CD4-positive, alpha-beta memory T cell (primary cell): ENCODE data around the gene PAX3. TPM values are rescaled to one million over a fixed set of nuclear protein-coding genes. Genes with fewer than 3 reads are reported as not detected.
A peak's percentile ranks its signal among the peaks of the same experiment; 100 is the strongest.

Experiments used
- CTCF ChIA-PET: fragments of 350-600 bp; sonication (Branson Sonifier 250); formaldehyde crosslinking; loops from one replicate; lab custom pipeline; 2021; ENCODE audit warnings: inconsistent platforms; ENCODE audit not compliant: partially characterized antibody; lab: Charles Lee
- POLR2A ChIA-PET: fragments of 350-600 bp; sonication (Branson Sonifier 250); formaldehyde crosslinking; loops from one replicate; lab custom pipeline; 2021; ENCODE audit not compliant: partially characterized antibody; lab: Charles Lee
- DNase-seq, 5 donors: peaks; one replicate each; pipeline versions ENCODE4 v3.0.0 to v3.0.0-alpha.2; 2020 to 2022; ENCODE audit warnings: mixed read lengths in 1 of 5
- H3K27ac ChIP-seq: one replicate; pipeline ENCODE4 v1.7.0; 2013; ENCODE audit warnings: low read depth, low read length
- H3K27me3 ChIP-seq: 2 replicates; pipeline ENCODE4 v1.7.0; 2013; ENCODE audit warnings: mild to moderate bottlenecking, low read length, moderate library complexity; ENCODE audit not compliant: insufficient read depth
- H3K36me3 ChIP-seq: 2 replicates; pipeline ENCODE4 v1.7.0; 2013; ENCODE audit warnings: mild to moderate bottlenecking, low read length, moderate library complexity; ENCODE audit not compliant: insufficient read depth
- H3K4me1 ChIP-seq: 2 replicates; pipeline ENCODE4 v1.7.0; 2013; ENCODE audit warnings: mild to moderate bottlenecking, low read length, moderate library complexity; ENCODE audit not compliant: insufficient read depth
- H3K4me3 ChIP-seq, 2 donors: one replicate each; pipeline ENCODE4 v1.7.0; 2013; ENCODE audit warnings: low read length in 2 of 2, mild to moderate bottlenecking in 1 of 2
- H3K9me3 ChIP-seq, 2 donors: one replicate each; pipeline ENCODE4 v1.7.0; 2013; ENCODE audit warnings: low read length in 2 of 2, control low read depth in 1 of 2; ENCODE audit not compliant: control insufficient read depth in 1 of 2
- H3K27ac Mint-ChIP-seq, 7 donors: one replicate each; pipeline ENCODE4 v1.8.0; 2020 to 2021; ENCODE audit warnings: mixed read lengths in 7 of 7, mild to moderate bottlenecking in 6 of 7, inconsistent platforms in 3 of 7, moderate library complexity in 3 of 7
- H3K27me3 Mint-ChIP-seq, 2 donors: one replicate each; pipeline ENCODE4 v1.8.0; 2020 to 2021; ENCODE audit warnings: mixed read lengths in 2 of 2
- H3K36me3 Mint-ChIP-seq, 2 donors: one replicate each; pipeline ENCODE4 v1.8.0; 2020 to 2021; ENCODE audit warnings: mixed read lengths in 2 of 2, inconsistent platforms in 1 of 2, mild to moderate bottlenecking in 1 of 2
- H3K4me1 Mint-ChIP-seq, 4 donors: one replicate each; pipeline ENCODE4 v1.8.0; 2020 to 2021; ENCODE audit warnings: mixed read lengths in 4 of 4, mild to moderate bottlenecking in 1 of 4
- H3K4me3 Mint-ChIP-seq, 8 donors: one replicate each; pipeline ENCODE4 v1.8.0; 2020 to 2021; ENCODE audit warnings: mixed read lengths in 8 of 8, mild to moderate bottlenecking in 7 of 8, moderate library complexity in 6 of 8, inconsistent platforms in 3 of 8
- H3K9me3 Mint-ChIP-seq, 8 donors: one replicate each; pipeline ENCODE4 v1.8.0; 2020 to 2021; ENCODE audit warnings: mixed read lengths in 8 of 8, mild to moderate bottlenecking in 5 of 8, inconsistent platforms in 3 of 8, moderate library complexity in 1 of 8
- intact Hi-C: fragments of 100-400 bp; cut with micrococcal nuclease; formaldehyde crosslinking; loops from one replicate; pipeline ENCODE4 v1.15.1; 2023
- polyA plus RNA-seq, 2 donors: library from polyadenylated mRNA; unstranded; fragments of 300-500 nt; fragmentation: Illumina TruSeq; gene quantifications; one replicate each; pipeline ENCODE4 v1.2.3, GENCODE V29; 2021
- total RNA-seq, 2 experiments: library from RNA; stranded (reverse); gene quantifications; one replicate each; pipeline ENCODE4 v1.2.3, GENCODE V29; 2021

Gene PAX3
- total and polyA plus RNA-seq, 4 experiments from 2014 or later: not detected

DNA sequence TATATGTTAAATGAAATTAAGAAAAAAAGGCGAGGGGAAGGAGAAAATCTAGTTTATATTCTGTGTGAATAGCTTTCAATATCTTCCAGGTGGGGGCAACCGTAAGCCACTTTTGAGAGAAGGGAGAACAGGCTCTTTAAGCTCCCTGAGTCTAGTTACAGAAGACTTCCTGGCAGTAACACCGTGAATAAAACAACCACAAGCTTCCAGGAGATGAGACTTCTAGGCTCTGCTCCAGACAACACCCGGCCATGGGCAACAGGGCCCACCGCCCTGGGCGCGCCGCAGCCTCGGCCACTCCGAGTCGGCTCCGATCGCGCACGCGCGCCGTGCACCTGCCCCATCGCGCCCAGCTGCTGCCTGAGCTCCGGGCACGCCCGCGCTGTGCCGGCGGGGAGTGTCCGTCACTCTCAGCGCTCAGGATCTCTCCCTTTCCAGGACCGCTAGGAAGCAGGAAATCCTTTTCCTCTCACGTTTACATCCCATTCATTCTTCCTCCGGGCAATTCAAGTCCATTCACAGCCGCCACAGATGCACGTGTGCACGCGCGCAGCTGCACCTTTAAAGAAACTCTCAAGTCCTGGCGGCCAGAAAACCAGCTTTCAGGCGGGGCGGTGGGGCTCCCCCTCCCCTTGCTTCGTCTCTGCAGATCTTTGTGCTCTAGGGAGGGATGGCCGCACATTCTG is 19.4 kb upstream of the PAX3 start:
- Histone ChIP-seq H3K36me3 (no peaks in the 10 kb centered on the region), H3K4me3 (peak overlapping the region; percentile 23 to 56), H3K4me1 (peaks cover 4% of the 10 kb centered on the region), H3K27ac (no peak overlapping the region), H3K9me3 (no peaks in the 10 kb centered on the region), H3K27me3 (peaks cover 16% of the 10 kb centered on the region)
- no peak overlapping the region for H3K27ac Mint-ChIP-seq
- peak; percentile 46 to 61 (median 51) for DNase-seq
- H3K4me1 Mint-ChIP-seq: peaks cover 2 to 19% (median 8%) of the 10 kb centered on the region in 4 donors
- no peaks in the 10 kb centered on the region for H3K36me3 Mint-ChIP-seq
- POLR2A ChIA-PET: interaction anchor here (1.0 kb wide), 1 partner anchor 296 kb away, joined by 3 read pairs; no protein-coding TSS in a partner anchor
- H3K27me3 Mint-ChIP-seq: peaks cover 38 to 48% of the 10 kb centered on the region in 2 donors
- CTCF ChIA-PET: interaction anchor here (0.8 to 3.0 kb wide), 12 partner anchors 165 to 585 kb away, joined by 3 to 43 read pairs (median 4); no protein-coding TSS in a partner anchor
- intact Hi-C loops: loop anchor here (1.0 to 2.0 kb wide), 3 partner anchors 107 to 295 kb away; partner anchors contain the start of gene SGPP2
- H3K4me3 Mint-ChIP-seq: peak overlapping the region; percentile 76 to 91 (median 86)
- no peaks in the 10 kb centered on the region for H3K9me3 Mint-ChIP-seq

- ChIA-PET CTCF (no interaction called here), POLR2A (no interaction called here)
- Mint-ChIP-seq H3K36me3 (no peaks in the 10 kb centered on the region), H3K27ac (peak overlapping the region in 1 of 7 donors; percentile 12), H3K9me3 (peaks cover 0 to 17% (median 4%) of the 10 kb centered on the region in 8 donors), H3K4me1 (peaks cover 2 to 14% (median 6%) of the 10 kb centered on the region in 4 donors), H3K27me3 (peaks cover 42 to 46% of the 10 kb centered on the region in 2 donors), H3K4me3 (no peak overlapping the region)
- Histone ChIP-seq H3K36me3 (no peaks in the 10 kb centered on the region), H3K27me3 (peaks cover 40% of the 10 kb centered on the region), H3K4me3 (no peak overlapping the region), H3K9me3 (no peaks in the 10 kb centered on the region), H3K27ac (no peak overlapping the region), H3K4me1 (peaks cover 16% of the 10 kb centered on the region)
- DNase-seq: no peak
- intact Hi-C loops: no loop called here
These were observed 16.8 kb upstream of the PAX3 start for GRCh38 chr2:222315443-222316121.

DNA sequence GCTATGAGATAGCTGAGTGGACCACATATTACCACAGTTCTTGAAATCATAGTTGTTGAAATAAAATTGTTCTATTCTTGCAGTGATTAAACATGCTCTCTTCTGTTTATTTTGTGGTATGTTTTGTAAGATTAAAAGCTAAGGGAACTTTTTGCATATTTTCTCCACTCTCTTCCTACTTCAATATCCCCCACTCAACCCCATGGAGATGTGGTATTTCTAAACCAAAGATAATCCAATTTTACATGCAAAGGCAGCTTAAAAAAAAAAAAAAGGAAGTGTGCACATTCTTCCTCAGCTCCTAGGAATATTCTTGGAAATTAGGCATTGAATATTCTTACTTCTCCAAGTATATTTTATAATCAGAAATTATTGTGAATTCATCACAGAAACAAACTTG is 15.0 kb upstream of the PAX3 start:
- no peaks in the 10 kb centered on the region for H3K36me3 ChIP-seq
- H3K36me3 Mint-ChIP-seq: no peaks in the 10 kb centered on the region
- peaks cover 0 to 26% (median 4%) of the 10 kb centered on the region in 8 donors for H3K9me3 Mint-ChIP-seq
- DNase-seq: no peak
- ChIA-PET CTCF (interaction anchor here (0.7 to 1.4 kb wide), 2 partner anchors 43 to 248 kb away, joined by 3 to 5 read pairs; no protein-coding TSS in a partner anchor), POLR2A (no interaction called here)
- intact Hi-C loops: no loop called here
- peaks cover 0 to 12% (median 5%) of the 10 kb centered on the region in 4 donors for H3K4me1 Mint-ChIP-seq
- no peak overlapping the region for H3K4me3 Mint-ChIP-seq
- H3K27ac ChIP-seq: no peak overlapping the region
- peak overlapping the region in 1 of 7 donors; percentile 69 for H3K27ac Mint-ChIP-seq
- H3K27me3 Mint-ChIP-seq: peaks cover 57 to 63% of the 10 kb centered on the region in 2 donors
- H3K27me3 ChIP-seq: peaks cover 56% of the 10 kb centered on the region
- no peak overlapping the region for H3K4me3 ChIP-seq
- peaks cover 16% of the 10 kb centered on the region for H3K4me1 ChIP-seq
- no peaks in the 10 kb centered on the region for H3K9me3 ChIP-seq

GRCh38 chr2:222311978-222312738 is 13.4 kb upstream of the PAX3 start:
- peaks cover 68% of the 10 kb centered on the region for H3K27me3 ChIP-seq
- CTCF ChIA-PET: no interaction called here

DNA sequence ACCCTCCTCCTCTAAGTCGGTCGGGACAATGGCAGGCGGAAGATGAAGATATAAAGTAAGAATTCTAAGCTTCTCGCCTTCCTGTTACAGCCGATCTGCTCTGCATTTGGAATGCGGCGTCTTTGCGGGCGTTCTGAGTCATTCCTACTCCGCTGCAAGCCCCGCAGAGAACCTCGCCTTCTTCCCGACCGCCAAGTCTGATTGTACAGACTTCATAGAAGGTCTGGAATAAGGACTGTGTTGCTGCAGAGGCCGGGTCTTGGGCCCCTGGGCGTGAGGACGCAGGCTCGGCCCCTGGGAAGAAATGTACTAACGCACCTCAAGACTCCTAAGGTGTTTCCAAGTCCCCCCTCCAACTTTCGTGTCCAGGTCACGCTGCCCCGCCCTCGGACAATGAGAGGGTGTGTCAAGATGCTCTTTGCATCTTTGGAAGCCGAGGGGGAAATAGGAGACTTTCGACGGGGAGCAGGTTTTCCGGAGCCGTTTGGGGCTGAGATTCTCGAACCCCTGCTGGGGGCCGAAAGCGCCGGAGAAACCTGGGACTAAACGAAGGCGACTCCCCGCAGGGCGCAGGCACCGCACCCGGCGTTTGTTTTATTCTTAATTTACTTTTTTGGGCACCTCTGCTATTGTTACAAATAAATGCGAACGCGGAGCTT is 12.7 kb upstream of the PAX3 start:
- Histone ChIP-seq H3K27me3 (peaks cover 75% of the 10 kb centered on the region), H3K27ac (no peak overlapping the region), H3K9me3 (no peaks in the 10 kb centered on the region), H3K36me3 (no peaks in the 10 kb centered on the region), H3K4me1 (peaks cover 24% of the 10 kb centered on the region), H3K4me3 (no peak overlapping the region)
- Mint-ChIP-seq H3K27me3 (peaks cover 71 to 76% of the 10 kb centered on the region in 2 donors), H3K9me3 (peaks cover 0 to 30% (median 6%) of the 10 kb centered on the region in 8 donors), H3K27ac (peak overlapping the region in 2 of 7 donors; percentile 29 to 75), H3K4me3 (peak overlapping the region in 1 of 8 donors; percentile 14), H3K4me1 (peaks cover 4 to 15% (median 11%) of the 10 kb centered on the region in 4 donors), H3K36me3 (no peaks in the 10 kb centered on the region)
- ChIA-PET POLR2A (no interaction called here), CTCF (no interaction called here)
- DNase-seq: no peak
- intact Hi-C loops: loop anchor here (1.0 kb wide), 1 partner anchor 13 kb away; the partner anchor contains the start of gene PAX3

More at GRCh38 chr2:222311978-222312738, 13.4 kb upstream of the PAX3 start:
- Mint-ChIP-seq H3K4me1 (peaks cover 4 to 10% (median 7%) of the 10 kb centered on the region in 4 donors), H3K27me3 (peaks cover 67 to 75% of the 10 kb centered on the region in 2 donors), H3K36me3 (no peaks in the 10 kb centered on the region), H3K27ac (peak overlapping the region in 6 of 7 donors; percentile 8 to 69 (median 56)), H3K4me3 (peak overlapping the region in 6 of 8 donors; percentile 24 to 51 (median 42)), H3K9me3 (peaks cover 0 to 30% (median 6%) of the 10 kb centered on the region in 8 donors)
- DNase-seq: no peak
- Histone ChIP-seq H3K36me3 (no peaks in the 10 kb centered on the region), H3K27ac (no peak overlapping the region), H3K4me3 (no peak overlapping the region), H3K4me1 (peaks cover 17% of the 10 kb centered on the region), H3K9me3 (no peaks in the 10 kb centered on the region)
- POLR2A ChIA-PET: no interaction called here
- intact Hi-C loops: loop anchor here (1.0 kb wide), 1 partner anchor 14 kb away; the partner anchor contains the start of gene PAX3

DNA sequence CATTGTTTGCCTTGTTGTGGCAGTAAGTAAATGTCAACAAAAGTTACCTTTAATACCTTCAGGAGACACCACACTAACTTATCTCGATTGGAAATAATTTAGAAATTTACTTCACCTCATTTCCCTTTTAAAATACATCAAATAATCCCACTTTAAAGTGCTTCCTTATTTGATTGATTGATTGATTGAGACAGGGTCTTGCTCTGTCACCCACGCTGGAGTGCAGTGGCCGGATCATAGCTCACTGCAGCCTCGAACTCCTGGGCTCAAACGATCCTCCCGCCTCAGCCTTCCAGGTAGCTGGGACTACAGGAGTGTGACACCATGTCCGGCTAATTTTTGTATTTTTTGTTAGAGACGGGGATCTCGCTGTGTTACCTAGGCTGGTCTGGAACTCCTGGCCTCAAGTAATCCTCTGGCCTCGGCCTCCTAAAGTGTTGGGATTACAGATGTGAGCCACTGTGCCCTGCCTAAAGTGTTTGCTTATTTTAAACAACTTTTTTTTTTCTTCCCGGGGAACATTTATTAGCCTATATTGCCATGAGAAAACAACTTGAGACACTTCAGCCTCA is 12.0 kb upstream of the PAX3 start:
- ChIA-PET CTCF (no interaction called here), POLR2A (no interaction called here)
- peaks cover 73 to 77% of the 10 kb centered on the region in 2 donors for H3K27me3 Mint-ChIP-seq
- H3K27ac ChIP-seq: no peak overlapping the region
- no peaks in the 10 kb centered on the region for H3K36me3 ChIP-seq
- peak overlapping the region in 3 of 7 donors; percentile 15 to 78 (median 44) for H3K27ac Mint-ChIP-seq
- no peaks in the 10 kb centered on the region for H3K9me3 ChIP-seq
- intact Hi-C loops: loop anchor here (1.0 kb wide), 1 partner anchor 13 kb away; the partner anchor contains the start of gene PAX3
- peaks cover 30% of the 10 kb centered on the region for H3K4me1 ChIP-seq
- peaks cover 6 to 19% (median 15%) of the 10 kb centered on the region in 4 donors for H3K4me1 Mint-ChIP-seq
- no peaks in the 10 kb centered on the region for H3K36me3 Mint-ChIP-seq
- peaks cover 0 to 30% (median 6%) of the 10 kb centered on the region in 8 donors for H3K9me3 Mint-ChIP-seq
- DNase-seq: no peak
- H3K4me3 Mint-ChIP-seq: no peak overlapping the region
- H3K4me3 ChIP-seq: no peak overlapping the region
- H3K27me3 ChIP-seq: peaks cover 80% of the 10 kb centered on the region
